Body of pancreas (tissue), 4 donors: ENCODE measurements around the gene SETBP1. TPM values are rescaled to one million over a fixed set of nuclear protein-coding genes. Genes with fewer than 3 reads are reported as not detected.

Experiments used
- ATAC-seq: fragments of 150-250 bp; one replicate; pipeline ENCODE4 v1.9.1; 2016
- DNase-seq, 4 donors: peaks; one replicate each; pipeline ENCODE4 v3.0.0-alpha.2; 2019
- H3K27ac ChIP-seq, 4 donors: fragments of 200-600 bp; sonication (generic); 1 replicate in 3 of 4; 2 replicates in 1 of 4; pipeline versions ENCODE4 v1.5.1 to v1.6.1; 2016 to 2019; ENCODE audit warnings: mild to moderate bottlenecking in 1 of 4, mixed read lengths in 1 of 4, moderate library complexity in 1 of 4
- H3K27me3 ChIP-seq, 2 donors: fragments of 200-600 bp; sonication (generic); one replicate each; pipeline ENCODE4 v1.6.0; 2016; ENCODE audit warnings: mild to moderate bottlenecking in 1 of 2
- H3K36me3 ChIP-seq, 2 donors: fragments of 200-600 bp; sonication (generic); replicated peaks in 1 of 2; 2 replicates each; pipeline ENCODE4 v1.5.1; 2016; ENCODE audit warnings: low read depth in 2 of 2; ENCODE audit not compliant: insufficient read depth in 1 of 2
- H3K4me1 ChIP-seq: fragments of 200-600 bp; sonication (generic); one replicate; pipeline ENCODE4 v1.6.0; 2016
- H3K4me3 ChIP-seq, 2 donors: fragments of 200-600 bp; sonication (generic); 1 replicate in 1 of 2; 2 replicates in 1 of 2; pipeline ENCODE4 v1.5.1; 2016 to 2019
- H3K9me3 ChIP-seq, 3 donors: fragments of 200-600 bp; sonication (generic); 1 replicate in 2 of 3; 2 replicates in 1 of 3; pipeline ENCODE4 v1.5.1; 2016
- CTCF ChIP-seq, 7 experiments: fragments of 450-650 bp in 4 of 7; fragments of 200-600 bp in 3 of 7; sonication (generic) in 3 of 7; IDR thresholded peaks; one replicate each; pipeline ENCODE4 v1.5.1; 2016 to 2019; ENCODE audit warnings: antibody characterized with exemption in 7 of 7
- POLR2A ChIP-seq, 3 donors: fragments of 450-650 bp; IDR thresholded peaks; one replicate each; pipeline ENCODE4 v1.6.1; 2016; ENCODE audit warnings: antibody characterized with exemption in 3 of 3, mild to moderate bottlenecking in 2 of 3
- WGBS, 2 donors: methylation state at CpG; one replicate each; pipeline ENCODE4 v1.1.5; 2017; 5-methylcytosine and 5-hydroxymethylcytosine counted together
- intact Hi-C: fragments of 100-400 bp; cut with DNase I; formaldehyde crosslinking; loops from one replicate; pipeline ENCODE4 v1.15.1; 2023
- total RNA-seq, 2 donors: library from RNA; depleted of rRNA; stranded (reverse); fragments of >200 nt; gene quantifications; one replicate each; pipeline ENCODE4 v1.1.0, GENCODE V29; 2016

SETBP1 gene
- total RNA-seq, 2 donors from 2014 or later = 23.6 to 37.2 TPM

- TF ChIP-seq CTCF (IDR thresholded peaks at IDR 0.05) (no peak), POLR2A (IDR thresholded peaks at IDR 0.05) (no peak)
- H3K9me3 ChIP-seq = no peaks in the 10 kb centered on the region
- peak overlapping the region in 3 of 4 donors; percentile 82 to 90 (median 88) for H3K27ac ChIP-seq
- H3K4me3 ChIP-seq = no peak overlapping the region
- ATAC-seq (no peak), DNase-seq (no peak)
- H3K27me3 ChIP-seq = no peaks in the 10 kb centered on the region
- H3K36me3 ChIP-seq = no peaks in the 10 kb centered on the region
- WGBS, 2 donors = 51 to 61% methylated on average over 2 of the region's 2 CpGs
- peaks cover 78% of the 10 kb centered on the region for H3K4me1 ChIP-seq
- intact Hi-C loops = no loop called here
These were observed 234.5 kb downstream of the SETBP1 start for GRCh38 chr18:44915213-44915612.

- no peak for ATAC-seq
- peaks cover 82% of the 10 kb centered on the region for H3K4me1 ChIP-seq
- H3K27ac ChIP-seq = peak overlapping the region; percentile 56 to 90 (median 85)
- WGBS, 2 donors = 75 to 79% methylated on average over 2 of the region's 2 CpGs
- no peaks in the 10 kb centered on the region for H3K27me3 ChIP-seq
- intact Hi-C loops = no loop called here
- no peaks in the 10 kb centered on the region for H3K9me3 ChIP-seq
- no peaks in the 10 kb centered on the region for H3K36me3 ChIP-seq
- no peak for TF ChIP-seq CTCF (IDR thresholded peaks at IDR 0.05)
- TF ChIP-seq POLR2A (IDR thresholded peaks at IDR 0.05) = no peak
- no peak for DNase-seq
- H3K4me3 ChIP-seq = no peak overlapping the region
These were observed 235.0 kb downstream of the SETBP1 start for GRCh38 chr18:44915661-44916060.

- TF ChIP-seq POLR2A (IDR thresholded peaks at IDR 0.05) (no peak), CTCF (IDR thresholded peaks at IDR 0.05) (no peak)
- peak in 1 of 4 donors; percentile 39 for DNase-seq
These were observed 235.9 kb downstream of the SETBP1 start for GRCh38 chr18:44916429-44917207.

GRCh38 chr18:44917216-44918141, 236.8 kb downstream of the SETBP1 start:
- H3K4me1 ChIP-seq = peaks cover 73% of the 10 kb centered on the region
- no peaks in the 10 kb centered on the region for H3K9me3 ChIP-seq
- TF ChIP-seq POLR2A (IDR thresholded peaks at IDR 0.05) (peak in 1 of 3 donors; percentile 22), CTCF (IDR thresholded peaks at IDR 0.05) (no peak)
- intact Hi-C loops = no loop called here
- DNase-seq (peak; percentile 39 to 62 (median 50)), ATAC-seq (peak; percentile 56)
- WGBS, 2 donors = 22 to 23% methylated on average over 10 of the region's 10 CpGs
- H3K27me3 ChIP-seq = no peaks in the 10 kb centered on the region
- H3K4me3 ChIP-seq = no peak overlapping the region
- no peaks in the 10 kb centered on the region for H3K36me3 ChIP-seq
- H3K27ac ChIP-seq = peak overlapping the region; percentile 82 to 90 (median 88)

More at GRCh38 chr18:44916429-44917207, 235.9 kb downstream of the SETBP1 start:
- H3K9me3 ChIP-seq = no peaks in the 10 kb centered on the region
- H3K36me3 ChIP-seq = no peaks in the 10 kb centered on the region
- no peaks in the 10 kb centered on the region for H3K27me3 ChIP-seq
- WGBS, 2 donors = 37 to 42% methylated on average over 4 of the region's 4 CpGs
- peaks cover 77% of the 10 kb centered on the region for H3K4me1 ChIP-seq
- H3K27ac ChIP-seq = peak overlapping the region; percentile 56 to 90 (median 85)
- no peak overlapping the region for H3K4me3 ChIP-seq
- intact Hi-C loops = no loop called here
- ATAC-seq = peak; percentile 21
